HG02610 (cell line): Measurements from ENCODE around the gene DOK6.

Source experiments
- ATAC-seq: cut with Tn5 transposase; IDR thresholded peaks from one replicate; pipeline ENCODE4 v1.9.1; 2021; ENCODE audit warnings: mild to moderate bottlenecking, moderate library complexity; ENCODE audit not compliant: unreplicated experiment

Gene DOK6

DNA sequence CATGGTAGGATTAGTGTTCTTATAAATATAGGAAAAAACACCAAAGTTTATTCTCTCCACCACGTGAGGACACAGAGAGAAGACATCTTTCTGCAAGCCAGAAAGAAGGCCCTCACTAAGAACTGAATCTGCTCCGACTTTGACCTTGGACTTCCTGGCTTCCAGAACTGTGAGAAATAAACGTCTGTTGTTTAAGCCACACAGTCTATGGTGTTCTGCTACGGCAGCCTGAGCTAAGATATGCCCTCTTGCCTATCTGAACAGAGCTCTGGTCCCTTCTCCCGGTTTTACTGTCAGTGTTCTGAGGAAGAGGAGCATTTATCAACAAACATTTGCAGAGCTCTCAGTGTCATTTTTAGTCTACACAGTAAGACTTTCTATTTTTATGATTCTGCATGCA is 131.3 kb downstream of the DOK6 start:
- ATAC-seq = no peak

DNA sequence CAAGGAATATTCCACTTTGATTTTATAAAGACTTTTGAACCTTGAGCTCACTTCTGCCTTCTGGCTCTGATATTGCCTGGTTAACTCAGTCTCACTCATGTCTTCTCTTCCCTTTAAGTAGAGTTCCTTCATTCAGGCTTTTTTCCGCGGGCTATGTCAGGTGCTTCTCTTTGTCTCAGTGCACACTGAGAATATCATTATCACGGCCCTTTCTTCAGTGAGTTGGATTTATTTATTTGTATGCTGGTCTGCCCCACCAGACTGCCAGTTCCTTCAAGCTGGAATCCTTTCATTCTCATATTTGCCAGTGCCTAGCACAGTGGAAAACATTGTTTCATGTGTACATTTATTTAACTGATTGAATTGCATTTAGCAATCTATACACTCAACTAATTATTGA is 136.5 kb downstream of the DOK6 start:
- no peak for ATAC-seq

DNA sequence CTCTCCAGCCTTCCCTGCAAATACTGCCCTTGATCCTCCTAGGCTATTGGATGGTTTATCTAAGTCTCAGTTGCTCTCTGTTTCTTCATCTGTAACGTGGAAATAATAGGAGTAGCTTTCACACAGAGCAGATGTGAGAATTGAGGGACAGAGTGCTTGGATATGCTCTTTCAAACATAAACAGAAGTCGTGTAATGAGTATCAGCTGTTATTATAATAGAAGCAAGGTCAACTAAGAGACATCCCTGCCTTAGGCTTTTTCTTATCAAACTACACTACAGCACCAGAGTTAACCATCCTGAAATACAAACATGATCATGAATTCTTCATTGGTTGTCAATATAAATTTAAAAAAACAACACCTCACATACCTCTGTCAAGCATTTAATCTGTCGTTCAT is 138.2 kb downstream of the DOK6 start:
- no peak for ATAC-seq

DNA sequence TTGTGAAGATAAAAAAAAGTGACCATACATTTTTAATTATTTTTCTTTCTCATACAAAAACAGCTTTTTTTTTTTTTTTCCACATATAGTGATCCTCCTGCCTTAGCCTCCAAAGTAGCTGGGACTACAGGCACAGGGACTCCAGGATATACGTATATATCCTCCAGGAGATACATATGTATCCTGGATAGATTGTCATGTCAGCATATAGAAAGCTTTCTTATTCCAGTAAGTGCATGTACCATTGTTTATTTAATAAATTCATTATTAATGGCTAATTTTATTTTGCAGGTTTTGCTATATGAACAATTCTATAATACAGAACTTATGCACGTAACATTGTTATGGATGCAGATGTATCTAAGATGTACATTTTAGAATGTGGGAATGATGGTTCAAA is 138.7 kb downstream of the DOK6 start:
- ATAC-seq = no peak

DNA sequence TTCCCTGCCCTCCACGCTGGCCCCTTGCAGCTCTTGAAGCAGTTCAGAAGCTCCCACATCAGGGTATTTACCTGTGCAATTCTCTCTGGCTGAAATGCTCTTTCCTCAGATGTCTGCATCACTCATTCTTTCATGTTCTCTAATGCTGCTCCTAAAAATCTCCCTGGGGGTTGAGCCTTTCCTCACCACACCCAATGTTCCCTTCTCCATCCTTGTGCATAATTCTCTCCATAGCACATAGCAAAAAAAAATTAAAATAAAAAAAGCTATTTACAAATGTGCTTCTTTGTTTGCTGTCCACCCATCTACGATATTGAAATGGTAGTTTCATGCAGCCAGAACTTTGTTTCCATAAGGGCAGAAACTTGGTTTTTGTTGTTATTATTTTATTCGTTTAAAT is 155.5 kb downstream of the DOK6 start:
- no peak for ATAC-seq

DNA sequence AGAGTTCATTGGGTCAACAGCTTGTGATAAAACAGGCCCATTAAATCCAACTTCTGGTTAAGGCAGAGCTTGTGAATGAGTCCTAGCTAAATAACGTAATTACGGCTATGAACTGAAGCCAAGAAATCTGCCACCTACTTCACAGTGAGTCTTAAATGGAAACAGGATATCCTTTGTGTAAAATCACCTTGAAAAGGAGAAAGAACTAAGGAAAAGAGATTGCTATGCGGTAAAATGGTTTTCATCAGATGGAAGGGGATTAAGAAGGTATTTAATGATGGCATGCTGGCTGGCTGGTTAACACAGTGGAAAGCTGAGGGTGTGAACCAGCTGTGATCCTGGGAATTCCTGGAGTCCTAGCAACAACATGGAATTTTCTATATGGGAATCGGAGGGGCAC is 156.6 kb downstream of the DOK6 start:
- ATAC-seq = no peak

DNA sequence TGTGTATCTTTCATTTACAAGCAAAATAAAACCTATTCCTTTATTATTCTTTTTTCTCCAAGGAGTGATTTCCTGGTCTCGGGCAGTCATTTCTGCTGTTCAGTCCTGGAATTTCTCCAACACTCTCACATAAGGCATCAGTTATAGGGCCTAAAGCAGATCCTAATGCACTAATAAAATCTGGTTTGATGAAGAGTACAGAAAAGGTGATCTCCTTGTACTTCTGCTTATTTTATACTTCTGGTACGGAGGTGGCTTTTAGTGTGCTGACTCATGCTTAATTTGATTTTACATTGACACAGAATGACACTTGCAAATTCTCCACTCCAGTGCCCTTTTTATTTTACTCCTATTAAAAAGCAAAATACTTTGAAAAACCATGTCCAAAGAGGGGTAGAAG is 157.4 kb downstream of the DOK6 start:
- no peak for ATAC-seq

DNA sequence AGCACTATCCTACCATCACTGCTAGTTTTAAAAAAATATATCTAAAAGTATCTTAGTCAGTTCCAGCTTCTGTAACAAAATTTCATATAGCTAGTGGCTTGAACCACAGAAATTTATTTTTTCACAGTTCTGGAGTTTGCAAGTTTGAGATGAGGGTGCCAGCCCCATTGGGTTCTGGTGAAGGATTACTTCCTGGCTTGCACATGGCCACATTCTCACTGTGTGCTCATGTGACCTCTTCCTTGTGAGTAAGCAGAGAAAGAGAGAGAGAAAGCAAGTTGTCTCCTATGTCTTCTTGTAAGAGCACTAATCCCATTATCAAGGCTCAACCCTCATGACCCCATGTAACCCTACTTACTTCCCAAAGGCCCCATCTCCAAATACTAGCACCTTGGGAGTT is 158.9 kb downstream of the DOK6 start:
- ATAC-seq = no peak

DNA sequence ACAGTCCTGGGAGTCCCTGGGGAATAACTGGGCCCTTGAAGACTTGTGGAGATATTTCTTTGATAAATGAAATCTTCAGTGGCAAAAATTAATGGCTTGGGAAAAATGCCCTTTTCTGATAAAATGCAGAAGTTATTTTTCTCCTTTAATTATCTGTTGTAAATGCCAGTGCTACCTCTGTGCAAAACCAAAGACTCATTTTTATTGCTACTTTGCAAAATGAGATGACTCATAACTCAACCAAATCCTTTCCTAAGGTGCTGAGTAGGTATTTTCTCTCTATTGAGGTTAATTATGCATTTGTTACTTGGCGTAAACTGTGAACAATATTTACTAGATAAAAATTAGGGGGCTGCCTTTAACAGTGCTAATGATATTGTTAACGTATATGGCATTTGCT is 163.9 kb downstream of the DOK6 start:
- no peak for ATAC-seq

DNA sequence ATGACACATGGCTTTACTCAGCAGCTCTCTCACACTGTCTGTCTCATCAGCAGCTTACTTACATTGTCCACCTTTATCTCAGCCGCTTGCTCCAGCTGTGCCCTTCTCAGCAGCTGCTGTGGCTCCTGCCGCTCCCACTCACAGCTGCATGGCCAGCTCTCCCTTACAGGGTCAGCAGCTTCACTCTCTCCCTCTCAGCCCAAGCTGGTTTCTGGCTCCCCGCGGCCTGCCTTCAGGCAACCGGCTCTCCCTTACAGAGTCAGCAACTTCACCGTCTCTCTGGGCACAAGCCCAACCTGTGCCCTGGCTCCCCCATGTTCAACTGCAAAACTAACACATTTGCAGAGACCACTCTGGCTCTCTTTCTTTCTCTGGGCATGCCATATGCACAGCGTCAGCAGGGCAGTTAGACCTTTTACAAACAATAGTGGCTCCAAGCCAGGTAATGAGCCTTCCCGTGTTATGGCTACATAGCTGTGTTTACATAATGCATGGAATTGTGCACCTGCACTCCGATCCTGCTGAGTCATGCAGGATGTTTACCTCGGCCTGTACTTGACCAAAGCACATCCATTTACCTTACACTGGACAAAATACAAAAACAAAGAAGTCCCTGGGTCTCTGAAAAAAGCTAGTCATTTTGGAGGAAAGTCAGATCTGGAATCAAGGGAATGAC is 167.3 kb downstream of the DOK6 start:
- ATAC-seq = no peak

DNA sequence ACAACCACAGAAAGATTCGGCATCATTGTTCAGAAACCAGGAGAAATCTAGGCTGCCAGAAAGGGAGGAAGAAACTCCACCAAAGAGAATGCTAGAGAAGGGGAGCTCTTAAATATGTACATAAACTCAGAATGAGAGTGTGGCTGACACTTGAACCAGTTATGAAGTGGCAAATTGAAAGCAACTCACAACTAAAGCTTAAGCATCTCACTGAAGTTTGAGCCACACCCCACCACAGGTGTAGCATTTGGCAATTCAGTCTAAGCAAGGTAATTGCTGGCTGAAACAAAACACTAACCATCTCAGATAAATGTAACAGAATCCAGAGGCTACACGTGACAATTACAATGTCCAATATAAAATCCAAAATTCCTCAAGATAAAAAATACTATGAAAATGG is 168.4 kb downstream of the DOK6 start:
- no peak for ATAC-seq

DNA sequence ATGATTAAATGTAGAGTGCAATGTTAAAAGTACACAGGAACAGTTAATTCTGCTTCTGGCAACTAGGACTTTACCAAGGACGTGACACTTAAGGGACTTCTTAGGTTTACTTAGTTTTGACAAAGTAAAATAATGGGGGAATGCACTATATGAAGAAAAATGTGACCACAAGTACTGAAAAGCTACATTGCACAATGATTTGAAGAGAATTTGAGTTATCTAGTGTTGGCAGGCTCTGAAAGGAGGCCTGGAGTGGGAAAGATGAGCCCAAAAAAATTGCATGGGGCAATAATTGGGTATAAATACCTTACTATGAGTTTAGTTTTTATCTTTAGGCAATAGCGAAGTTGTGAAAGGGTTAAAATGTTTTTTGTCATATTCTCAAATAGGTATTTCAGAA is 173.7 kb downstream of the DOK6 start:
- no peak for ATAC-seq

DNA sequence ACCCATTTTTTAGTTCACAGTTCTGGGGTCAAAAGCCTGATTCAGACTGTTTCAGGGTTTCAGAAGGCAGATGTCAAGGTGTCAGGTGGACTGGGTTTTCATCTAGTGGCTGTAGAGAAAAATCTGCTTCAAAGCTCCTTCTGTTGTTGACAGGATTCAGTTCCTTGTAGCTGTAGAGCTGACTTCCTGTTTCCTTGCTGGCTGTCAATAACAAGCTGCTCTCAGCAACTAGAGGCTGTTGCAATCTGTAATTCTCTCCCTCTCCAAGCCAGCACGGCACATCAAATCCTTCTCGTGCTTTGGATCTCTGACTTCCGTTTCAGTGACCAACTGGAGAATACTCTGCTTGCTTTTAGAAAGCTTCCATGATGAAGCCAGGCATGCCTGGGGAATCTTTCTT is 179.4 kb downstream of the DOK6 start:
- ATAC-seq = peak; percentile 75

DNA sequence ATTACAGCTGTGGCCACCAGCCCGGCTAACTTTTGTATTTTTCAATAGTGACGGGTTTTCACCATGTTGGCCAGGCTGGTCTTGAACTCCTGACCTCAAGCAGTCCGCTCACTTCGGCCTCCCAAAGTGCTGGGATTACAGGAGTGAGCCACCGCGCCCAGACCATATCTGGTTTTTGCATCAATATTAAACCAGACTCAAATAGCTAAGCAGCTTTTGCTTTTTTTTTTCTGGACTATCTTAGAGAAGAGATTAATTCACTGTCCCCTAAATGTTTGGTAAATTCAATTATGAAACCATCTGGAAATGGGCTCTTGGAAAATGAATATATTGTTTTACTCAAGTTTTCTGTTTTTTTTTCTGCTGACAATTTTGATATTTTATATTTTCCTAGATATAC is 183.7 kb downstream of the DOK6 start:
- no peak for ATAC-seq

DNA sequence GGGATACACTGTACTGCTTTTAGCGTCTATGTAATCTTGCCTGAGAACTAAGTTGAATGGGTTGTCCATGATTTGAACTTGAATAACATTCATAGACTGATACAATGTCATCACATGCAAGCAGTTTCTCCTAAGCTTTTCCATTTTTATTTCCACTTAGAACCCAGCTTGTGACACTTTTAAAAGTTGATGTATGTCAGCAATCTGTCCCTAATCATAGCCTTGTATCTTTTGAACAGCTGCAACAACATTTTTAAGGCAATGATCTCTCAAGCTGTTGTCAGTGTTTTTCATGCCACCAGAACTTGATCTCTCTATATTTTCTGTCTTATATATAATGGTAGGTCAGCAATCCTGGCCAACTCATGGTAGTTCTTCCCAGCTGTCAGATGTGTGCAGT is 185.0 kb downstream of the DOK6 start:
- ATAC-seq = no peak

DNA sequence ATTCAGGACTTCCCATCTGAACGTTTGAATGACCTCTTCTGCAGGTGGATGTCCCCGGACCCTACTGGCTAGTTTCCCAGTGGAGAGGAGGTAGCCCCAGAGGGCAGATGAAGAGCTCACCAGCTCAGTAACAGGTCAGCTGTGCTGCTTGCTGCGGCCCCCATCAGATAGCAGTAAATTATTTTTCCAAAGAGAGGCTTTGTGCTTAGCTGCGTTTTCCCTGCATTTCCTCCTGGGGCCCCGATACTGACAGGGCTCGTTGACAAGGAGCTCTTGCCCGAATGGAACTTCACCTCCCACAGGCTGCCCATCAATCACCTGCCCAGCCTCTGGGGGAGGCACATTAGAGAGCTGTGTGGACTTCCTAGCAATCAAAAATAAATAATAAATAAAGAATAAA is 185.8 kb downstream of the DOK6 start:
- ATAC-seq = no peak

DNA sequence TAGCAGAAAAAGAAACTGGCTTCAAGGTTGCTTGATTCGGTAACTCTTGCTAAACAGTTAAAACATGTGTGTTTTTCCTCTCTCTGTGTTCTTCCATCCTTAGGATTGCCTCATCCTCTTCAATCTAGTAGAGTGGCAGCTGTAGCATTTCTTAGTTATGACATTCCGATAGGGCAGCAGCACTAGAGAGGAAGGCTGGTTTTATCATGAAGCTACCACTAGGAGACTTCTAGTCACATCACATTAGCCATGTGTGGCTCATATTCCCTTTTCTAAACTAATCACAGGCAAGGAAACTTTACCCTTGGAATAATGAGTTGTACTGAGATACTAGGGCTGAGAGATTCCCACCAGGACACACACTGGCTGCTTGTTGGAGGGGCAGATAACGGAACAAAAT is 187.6 kb downstream of the DOK6 start:
- no peak for ATAC-seq

DNA sequence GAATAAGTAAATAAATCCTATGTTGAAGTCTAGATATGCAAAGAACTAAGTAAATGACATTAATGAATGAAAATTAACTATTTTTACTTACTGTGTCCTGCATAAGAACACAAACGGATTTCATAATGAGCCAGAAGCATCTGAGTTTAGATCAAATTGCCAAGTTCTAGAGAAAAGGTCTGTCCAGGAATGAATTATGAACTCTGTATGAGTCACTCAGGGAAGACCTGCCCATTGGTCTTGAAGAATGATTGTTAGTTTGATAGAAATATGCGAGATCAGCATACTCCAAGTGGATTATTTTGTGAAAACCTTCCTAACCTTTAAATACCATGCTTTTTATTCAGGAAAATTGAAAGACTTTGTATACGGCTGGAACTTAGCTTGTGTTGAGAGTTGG is 189.5 kb downstream of the DOK6 start:
- ATAC-seq = no peak

DNA sequence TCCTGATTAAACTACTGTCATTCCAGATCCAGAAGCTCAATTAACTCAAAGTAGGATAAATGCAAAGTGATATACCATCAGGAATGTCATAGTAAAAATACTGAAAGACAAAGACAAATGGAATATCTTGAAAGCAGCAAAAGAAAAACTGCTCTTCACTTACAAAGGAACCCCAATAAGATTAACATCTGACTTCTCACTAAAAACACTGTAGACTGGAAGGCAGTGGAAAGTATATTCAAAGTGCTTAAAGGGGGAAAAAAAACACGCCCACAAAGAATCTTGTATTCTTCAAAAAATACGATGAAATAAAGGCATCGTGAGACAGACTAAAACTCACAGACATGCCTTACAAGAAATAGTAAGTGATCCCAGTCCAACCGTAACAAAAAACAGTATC is 195.7 kb downstream of the DOK6 start:
- ATAC-seq = no peak

DNA sequence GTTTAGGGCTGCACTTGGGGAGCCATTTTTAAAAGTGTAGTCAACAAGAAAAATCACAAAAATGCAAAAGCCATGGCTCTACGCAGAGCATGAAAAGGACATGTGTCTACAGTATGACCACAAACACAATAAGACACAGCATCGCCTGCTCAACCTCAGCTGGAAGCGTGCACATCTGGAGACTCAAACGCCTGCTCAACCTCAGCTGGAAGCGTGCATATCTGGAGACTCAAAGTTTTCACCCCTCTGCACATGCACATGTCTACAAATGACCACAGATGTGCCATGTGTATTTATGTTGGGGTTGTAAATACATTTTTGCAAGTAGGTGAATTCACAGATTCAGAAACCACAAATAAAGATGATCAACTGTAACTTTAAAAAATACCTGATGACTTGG is 196.9 kb downstream of the DOK6 start:
- ATAC-seq = no peak

DNA sequence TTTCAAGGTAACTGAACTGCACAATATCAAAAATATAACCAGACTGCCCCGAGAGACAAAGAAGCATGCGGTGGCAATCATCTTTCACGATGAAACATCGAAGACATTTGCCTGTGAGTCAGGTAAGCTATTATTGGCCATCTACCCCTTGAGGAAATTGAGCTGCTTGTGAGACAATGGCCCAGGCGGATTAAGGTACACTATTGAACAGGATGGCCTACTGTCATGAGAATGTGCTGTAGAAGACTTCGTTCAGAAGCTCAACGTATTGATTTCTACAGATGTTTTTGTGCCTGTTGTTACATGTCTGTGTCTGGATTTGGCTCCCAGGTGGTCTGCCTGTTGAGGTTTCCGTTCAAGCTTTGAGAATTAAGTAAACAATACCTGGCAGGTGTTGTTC is 198.7 kb downstream of the DOK6 start:
- ATAC-seq = no peak

DNA sequence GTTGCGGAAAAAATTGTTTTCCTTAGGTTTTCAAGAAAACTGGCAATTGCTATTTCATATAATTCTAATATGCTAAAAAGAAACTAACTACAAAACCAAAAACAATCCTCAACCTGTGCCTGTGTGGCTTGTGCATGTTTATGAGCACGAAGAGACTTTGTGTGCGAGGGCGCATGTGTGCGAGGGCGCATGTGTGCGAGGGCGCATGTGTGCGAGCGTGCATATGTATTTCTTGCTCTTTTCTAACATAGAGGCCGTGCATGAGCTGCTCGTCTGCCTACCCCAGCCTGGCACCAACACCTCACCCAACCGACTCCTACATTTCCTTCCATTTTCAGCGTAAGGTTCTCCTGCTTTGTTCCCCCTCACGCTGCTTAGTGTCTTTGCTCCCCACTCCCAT is 211.6 kb downstream of the DOK6 start:
- no peak for ATAC-seq

DNA sequence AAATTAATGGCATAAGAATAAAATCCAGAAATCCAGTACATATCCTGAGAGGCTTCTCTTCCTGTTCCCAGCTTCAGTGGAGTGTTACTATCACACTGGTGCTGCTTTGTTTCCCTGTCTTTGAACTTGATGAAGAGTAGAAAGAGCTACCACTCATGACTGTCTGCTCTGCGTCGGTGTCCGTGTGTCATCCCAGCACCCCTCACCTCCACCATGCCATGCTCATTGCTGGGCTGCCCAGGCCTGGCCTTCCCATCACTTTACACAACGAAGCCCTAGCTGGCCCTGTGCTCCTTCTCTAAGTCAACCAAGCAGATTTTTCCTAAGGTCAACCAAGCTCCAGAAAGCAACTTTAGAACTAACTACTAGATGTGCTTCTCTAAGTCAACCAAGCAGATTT is 215.4 kb downstream of the DOK6 start:
- no peak for ATAC-seq

DNA sequence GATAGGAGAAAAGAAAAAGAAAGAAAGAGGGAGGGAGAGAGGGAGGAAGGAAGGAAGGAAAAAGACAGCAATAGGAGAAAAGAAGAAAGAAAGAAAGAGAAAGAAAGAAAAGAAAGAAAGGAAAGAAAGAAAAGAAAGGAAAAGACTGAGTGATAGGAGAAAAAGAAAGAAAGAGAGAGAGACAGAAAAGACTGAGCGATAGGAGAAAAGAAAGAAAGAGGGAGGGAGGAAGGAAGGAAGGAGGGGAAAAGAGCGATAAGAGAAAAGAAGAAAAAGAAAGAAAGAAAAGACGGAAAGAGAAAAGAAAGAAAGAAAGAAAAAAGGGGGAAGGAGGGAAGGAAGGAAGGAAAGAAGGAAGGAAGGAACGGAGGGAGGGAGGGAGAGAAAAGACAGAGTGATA is 216.7 kb downstream of the DOK6 start:
- no peak for ATAC-seq
